ENCODE data around the gene GLCE.

Gene GLCE

DNA sequence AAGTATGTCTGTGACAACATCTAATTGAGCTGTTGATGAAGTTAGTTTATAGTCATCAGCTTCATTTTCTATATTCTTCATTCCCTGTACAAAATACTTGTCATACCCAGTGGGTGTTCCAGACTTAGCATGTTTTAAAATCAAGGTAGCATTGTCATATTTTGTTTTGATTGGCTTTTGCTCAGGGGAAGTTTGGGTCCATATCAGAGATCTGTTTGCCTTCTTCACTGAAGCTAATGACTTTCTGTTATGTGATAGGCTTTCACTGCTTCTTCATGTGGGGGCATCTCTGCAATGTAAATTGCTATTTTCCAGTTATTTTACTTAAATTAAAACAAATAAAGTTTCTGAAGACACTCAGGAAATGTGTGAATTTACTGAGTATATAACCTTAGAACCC, 15.1 kb downstream of the GLCE start:
- no peak overlapping the region for H3K4me3 ChIP-seq (ENCODE audit: low read depth, low read length)
- H2BK12ac ChIP-seq (ENCODE audit: low read length), result no peak overlapping the region
- no peak overlapping the region for H2AK5ac ChIP-seq (ENCODE audit: low read length)
- no peak overlapping the region for H2AFZ ChIP-seq (ENCODE audit: insufficient read depth, low read length, poor library complexity)
- H3K79me2 ChIP-seq (ENCODE audit: control insufficient read depth, insufficient read depth, low read length, poor library complexity), result no peaks in the 10 kb centered on the region
- H3K27me3 ChIP-seq (ENCODE audit: insufficient read depth, low read length), result no peaks in the 10 kb centered on the region
- no peak overlapping the region for H3K14ac ChIP-seq (ENCODE audit: low read length)
- H3K4me2 ChIP-seq (ENCODE audit: low read length), result no peak overlapping the region
- H3K79me1 ChIP-seq (ENCODE audit: low read length), result no peaks in the 10 kb centered on the region
- no peak overlapping the region for H3K23ac ChIP-seq (ENCODE audit: low read length)
- H3K4ac ChIP-seq (ENCODE audit: low read depth, low read length), result no peak overlapping the region
- no peak overlapping the region for H2BK120ac ChIP-seq (ENCODE audit: insufficient read depth, low read length, poor library complexity)
- no peak overlapping the region for H2BK5ac ChIP-seq (ENCODE audit: low read depth, low read length, poor library complexity)
- DNase-seq, result no peak
- H4K12ac ChIP-seq (ENCODE audit: low read depth, low read length), result no peak overlapping the region
- no peak overlapping the region for H4K8ac ChIP-seq (ENCODE audit: low read depth, low read length)
- no peaks in the 10 kb centered on the region for H3K9me3 ChIP-seq (ENCODE audit: insufficient read depth, low read depth, low read length)
- no peaks in the 10 kb centered on the region for H3K4me1 ChIP-seq (ENCODE audit: control insufficient read depth in 1 of 2, insufficient read depth in 2 of 2, low read length in 2 of 2)
- no peak overlapping the region for H3K18ac ChIP-seq (ENCODE audit: low read length)
- no peak overlapping the region for H4K91ac ChIP-seq (ENCODE audit: low read depth, low read length)
- H3K9ac ChIP-seq (ENCODE audit: low read length), result no peak overlapping the region
- H3K27ac ChIP-seq (ENCODE audit: low read depth, low read length), result no peak overlapping the region
- H3K36me3 ChIP-seq (ENCODE audit: control insufficient read depth in 1 of 2, insufficient read depth in 2 of 2, low read length in 2 of 2), result no peaks in the 10 kb centered on the region

DNA sequence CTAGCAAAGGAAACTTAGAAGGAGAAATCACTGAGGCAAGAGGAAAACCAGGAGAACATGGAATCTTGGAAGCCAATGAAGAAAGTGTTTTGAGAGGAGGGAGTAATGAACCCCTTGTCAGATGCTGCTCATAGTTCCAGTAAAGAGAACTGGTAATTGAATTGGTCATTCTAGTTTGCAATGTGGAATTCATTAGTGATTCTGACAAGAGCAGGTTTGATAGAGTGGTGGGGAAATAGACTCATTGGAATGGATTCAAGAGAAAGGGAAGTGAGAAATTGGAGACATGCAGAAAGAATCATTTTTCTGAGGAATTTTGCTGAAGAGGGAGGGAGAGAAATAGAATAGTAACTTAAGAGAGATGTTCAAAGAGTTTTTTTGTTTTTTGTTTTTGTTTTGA, 21.0 kb downstream of the GLCE start:
- Histone ChIP-seq H2AFZ (ENCODE audit: insufficient read depth, low read length, poor library complexity) (no peak overlapping the region), H3K27me3 (ENCODE audit: insufficient read depth, low read length) (no peaks in the 10 kb centered on the region), H3K4me3 (ENCODE audit: low read depth, low read length) (no peak overlapping the region), H4K8ac (ENCODE audit: low read depth, low read length) (no peak overlapping the region), H3K36me3 (ENCODE audit: control insufficient read depth in 1 of 2, insufficient read depth in 2 of 2, low read length in 2 of 2) (no peaks in the 10 kb centered on the region), H3K79me1 (ENCODE audit: low read length) (no peaks in the 10 kb centered on the region), H2BK120ac (ENCODE audit: insufficient read depth, low read length, poor library complexity) (no peak overlapping the region), H4K12ac (ENCODE audit: low read depth, low read length) (no peak overlapping the region), H3K9ac (ENCODE audit: low read length) (no peak overlapping the region), H4K91ac (ENCODE audit: low read depth, low read length) (no peak overlapping the region), H3K4ac (ENCODE audit: low read depth, low read length) (no peak overlapping the region), H3K4me2 (ENCODE audit: low read length) (no peak overlapping the region), H3K27ac (ENCODE audit: low read depth, low read length) (no peak overlapping the region), H2AK5ac (ENCODE audit: low read length) (no peak overlapping the region), H3K4me1 (ENCODE audit: control insufficient read depth in 1 of 2, insufficient read depth in 2 of 2, low read length in 2 of 2) (no peaks in the 10 kb centered on the region), H3K18ac (ENCODE audit: low read length) (no peak overlapping the region), H3K9me3 (ENCODE audit: insufficient read depth, low read depth, low read length) (no peaks in the 10 kb centered on the region), H2BK12ac (ENCODE audit: low read length) (no peak overlapping the region), H3K79me2 (ENCODE audit: control insufficient read depth, insufficient read depth, low read length, poor library complexity) (no peaks in the 10 kb centered on the region), H2BK5ac (ENCODE audit: low read depth, low read length, poor library complexity) (no peak overlapping the region), H3K23ac (ENCODE audit: low read length) (no peak overlapping the region), H3K14ac (ENCODE audit: low read length) (no peak overlapping the region)
- no peak for DNase-seq

DNA sequence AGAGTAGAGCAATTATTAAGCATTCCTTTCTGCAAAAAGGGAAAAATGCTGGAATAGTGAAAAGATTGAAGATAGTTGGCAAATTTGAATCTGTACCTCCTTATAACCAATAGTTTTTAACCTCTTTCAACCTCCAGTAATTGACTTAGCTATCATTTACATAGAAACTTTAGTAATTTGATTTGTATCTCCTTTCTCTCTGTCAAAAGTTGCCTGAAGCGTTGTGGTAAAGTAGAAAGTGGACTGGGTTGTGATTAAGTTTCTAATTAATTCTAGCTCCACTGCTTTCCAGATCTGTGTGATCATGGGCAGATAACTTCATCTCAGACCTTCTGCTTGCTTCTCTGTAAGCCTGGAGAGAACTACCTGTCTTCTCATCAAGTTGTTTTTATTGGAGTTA, 24.8 kb downstream of the GLCE start:
- H2BK120ac ChIP-seq (ENCODE audit: insufficient read depth, low read length, poor library complexity), result no peak overlapping the region
- no peak overlapping the region for H3K23ac ChIP-seq (ENCODE audit: low read length)
- no peak overlapping the region for H3K4me3 ChIP-seq (ENCODE audit: low read depth, low read length)
- WGBS (ENCODE audit: extremely low coverage, insufficient coverage, insufficient read length), result no CpG with 5 or more reads among the region's 1 CpG
- H2BK12ac ChIP-seq (ENCODE audit: low read length), result no peak overlapping the region
- no peak overlapping the region for H3K18ac ChIP-seq (ENCODE audit: low read length)
- no peak overlapping the region for H3K9ac ChIP-seq (ENCODE audit: low read length)
- H3K79me2 ChIP-seq (ENCODE audit: control insufficient read depth, insufficient read depth, low read length, poor library complexity), result no peaks in the 10 kb centered on the region
- H3K36me3 ChIP-seq (ENCODE audit: control insufficient read depth in 1 of 2, insufficient read depth in 2 of 2, low read length in 2 of 2), result no peaks in the 10 kb centered on the region
- H3K9me3 ChIP-seq (ENCODE audit: insufficient read depth, low read depth, low read length), result no peaks in the 10 kb centered on the region
- DNase-seq, result no peak
- H4K91ac ChIP-seq (ENCODE audit: low read depth, low read length), result no peak overlapping the region
- no peak overlapping the region for H3K4ac ChIP-seq (ENCODE audit: low read depth, low read length)
- H3K4me2 ChIP-seq (ENCODE audit: low read length), result no peak overlapping the region
- no peak overlapping the region for H3K27ac ChIP-seq (ENCODE audit: low read depth, low read length)
- H2AK5ac ChIP-seq (ENCODE audit: low read length), result no peak overlapping the region
- no peaks in the 10 kb centered on the region for H3K4me1 ChIP-seq (ENCODE audit: control insufficient read depth in 1 of 2, insufficient read depth in 2 of 2, low read length in 2 of 2)
- H3K27me3 ChIP-seq (ENCODE audit: insufficient read depth, low read length), result no peaks in the 10 kb centered on the region
- H4K12ac ChIP-seq (ENCODE audit: low read depth, low read length), result no peak overlapping the region
- H2BK5ac ChIP-seq (ENCODE audit: low read depth, low read length, poor library complexity), result no peak overlapping the region
- H3K14ac ChIP-seq (ENCODE audit: low read length), result no peak overlapping the region
- no peak overlapping the region for H4K8ac ChIP-seq (ENCODE audit: low read depth, low read length)
- no peaks in the 10 kb centered on the region for H3K79me1 ChIP-seq (ENCODE audit: low read length)
- H2AFZ ChIP-seq (ENCODE audit: insufficient read depth, low read length, poor library complexity), result no peak overlapping the region

DNA sequence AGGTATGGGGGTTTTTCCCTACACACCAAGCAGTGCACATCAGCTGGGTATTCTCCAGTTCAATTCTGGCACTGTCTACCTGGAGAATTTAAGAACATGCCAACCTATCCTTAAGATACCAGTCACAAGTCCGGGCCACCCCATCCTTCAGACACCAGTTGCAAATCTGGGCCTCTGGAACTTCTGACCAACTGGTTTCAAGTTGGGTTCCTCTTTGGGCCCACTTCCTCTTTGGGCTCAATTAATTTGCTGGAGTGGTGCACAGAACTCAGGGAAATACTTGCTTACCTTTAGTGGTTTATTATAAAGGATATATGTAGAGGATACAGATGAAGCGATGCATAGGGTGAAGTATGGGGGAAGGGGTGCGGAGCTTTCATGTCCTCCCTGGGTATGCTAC, 25.3 kb downstream of the GLCE start:
- H3K79me1 ChIP-seq (ENCODE audit: low read length), result no peaks in the 10 kb centered on the region
- H4K91ac ChIP-seq (ENCODE audit: low read depth, low read length), result no peak overlapping the region
- H3K36me3 ChIP-seq (ENCODE audit: control insufficient read depth in 1 of 2, insufficient read depth in 2 of 2, low read length in 2 of 2), result no peaks in the 10 kb centered on the region
- no peak overlapping the region for H2AFZ ChIP-seq (ENCODE audit: insufficient read depth, low read length, poor library complexity)
- H3K18ac ChIP-seq (ENCODE audit: low read length), result no peak overlapping the region
- no peak overlapping the region for H2AK5ac ChIP-seq (ENCODE audit: low read length)
- H2BK5ac ChIP-seq (ENCODE audit: low read depth, low read length, poor library complexity), result no peak overlapping the region
- no peak overlapping the region for H3K23ac ChIP-seq (ENCODE audit: low read length)
- H3K27ac ChIP-seq (ENCODE audit: low read depth, low read length), result no peak overlapping the region
- H3K4me1 ChIP-seq (ENCODE audit: control insufficient read depth in 1 of 2, insufficient read depth in 2 of 2, low read length in 2 of 2), result no peaks in the 10 kb centered on the region
- no peak overlapping the region for H3K4ac ChIP-seq (ENCODE audit: low read depth, low read length)
- WGBS (ENCODE audit: extremely low coverage, insufficient coverage, insufficient read length), result no CpG with 5 or more reads among the region's 3 CpGs
- DNase-seq, result no peak
- no peak overlapping the region for H3K9ac ChIP-seq (ENCODE audit: low read length)
- no peak overlapping the region for H2BK12ac ChIP-seq (ENCODE audit: low read length)
- no peak overlapping the region for H4K8ac ChIP-seq (ENCODE audit: low read depth, low read length)
- no peak overlapping the region for H3K4me3 ChIP-seq (ENCODE audit: low read depth, low read length)
- H3K79me2 ChIP-seq (ENCODE audit: control insufficient read depth, insufficient read depth, low read length, poor library complexity), result no peaks in the 10 kb centered on the region
- H4K12ac ChIP-seq (ENCODE audit: low read depth, low read length), result no peak overlapping the region
- no peak overlapping the region for H2BK120ac ChIP-seq (ENCODE audit: insufficient read depth, low read length, poor library complexity)
- no peaks in the 10 kb centered on the region for H3K27me3 ChIP-seq (ENCODE audit: insufficient read depth, low read length)
- H3K4me2 ChIP-seq (ENCODE audit: low read length), result no peak overlapping the region
- H3K9me3 ChIP-seq (ENCODE audit: insufficient read depth, low read depth, low read length), result no peaks in the 10 kb centered on the region
- H3K14ac ChIP-seq (ENCODE audit: low read length), result no peak overlapping the region

DNA sequence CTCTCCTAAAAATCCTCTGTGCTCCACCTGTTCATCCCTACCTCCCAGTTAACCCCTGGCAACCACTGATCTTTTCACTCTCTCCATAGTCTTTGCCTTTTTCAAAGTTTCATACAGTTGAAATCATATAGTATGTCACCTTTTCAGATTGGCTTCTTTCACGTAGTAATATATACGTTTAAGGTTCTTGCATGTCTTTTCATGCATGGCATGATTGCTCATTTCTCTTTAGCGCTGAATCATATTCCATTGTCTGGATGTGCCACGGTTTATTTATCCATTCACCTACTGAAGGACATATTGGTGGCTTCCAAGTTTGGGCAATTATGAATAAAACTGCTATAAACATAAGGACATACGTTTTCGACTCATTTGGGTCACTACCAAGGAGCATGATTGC, 28.7 kb downstream of the GLCE start:
- Histone ChIP-seq H3K4me1 (ENCODE audit: control insufficient read depth in 1 of 2, insufficient read depth in 2 of 2, low read length in 2 of 2) (peaks cover 5 to 8% of the 10 kb centered on the region in 2 experiments), H3K9ac (ENCODE audit: low read length) (no peak overlapping the region), H3K27me3 (ENCODE audit: insufficient read depth, low read length) (no peaks in the 10 kb centered on the region), H2AK5ac (ENCODE audit: low read length) (no peak overlapping the region), H2AFZ (ENCODE audit: insufficient read depth, low read length, poor library complexity) (no peak overlapping the region), H3K79me2 (ENCODE audit: control insufficient read depth, insufficient read depth, low read length, poor library complexity) (no peaks in the 10 kb centered on the region), H4K8ac (ENCODE audit: low read depth, low read length) (no peak overlapping the region), H4K91ac (ENCODE audit: low read depth, low read length) (no peak overlapping the region), H2BK12ac (ENCODE audit: low read length) (no peak overlapping the region), H3K4me3 (ENCODE audit: low read depth, low read length) (no peak overlapping the region), H4K12ac (ENCODE audit: low read depth, low read length) (no peak overlapping the region), H3K79me1 (ENCODE audit: low read length) (no peaks in the 10 kb centered on the region), H3K4ac (ENCODE audit: low read depth, low read length) (no peak overlapping the region), H3K9me3 (ENCODE audit: insufficient read depth, low read depth, low read length) (no peaks in the 10 kb centered on the region), H3K18ac (ENCODE audit: low read length) (no peak overlapping the region), H3K27ac (ENCODE audit: low read depth, low read length) (no peak overlapping the region), H3K4me2 (ENCODE audit: low read length) (no peak overlapping the region), H3K36me3 (ENCODE audit: control insufficient read depth in 1 of 2, insufficient read depth in 2 of 2, low read length in 2 of 2) (no peaks in the 10 kb centered on the region), H3K14ac (ENCODE audit: low read length) (no peak overlapping the region), H2BK120ac (ENCODE audit: insufficient read depth, low read length, poor library complexity) (no peak overlapping the region), H2BK5ac (ENCODE audit: low read depth, low read length, poor library complexity) (no peak overlapping the region), H3K23ac (ENCODE audit: low read length) (no peak overlapping the region)
- WGBS (ENCODE audit: extremely low coverage, insufficient coverage, insufficient read length), result no CpG with 5 or more reads among the region's 6 CpGs
- no peak for DNase-seq
